Ascending aorta (tissue), 2 donors: Measurements from ENCODE around the gene LITAF. TPM values are rescaled to one million over a fixed set of nuclear protein-coding genes. Genes with fewer than 3 reads are reported as not detected.
"Not testable (repeated sequence)": the region's sequence is repeated elsewhere in the genome, so short reads cannot be mapped to it uniquely, and the experiment has no call there.

Experiments used
- DNase-seq, 2 donors: peaks; one replicate each; pipeline ENCODE4 v3.0.0-alpha.2; 2019; ENCODE audit warnings: low spot score in 2 of 2
- H3K27ac ChIP-seq, 2 donors: fragments of 200-600 bp; sonication (generic); one replicate each; pipeline ENCODE4 v1.5.1; 2016 to 2017; ENCODE audit warnings: mild to moderate bottlenecking in 1 of 2
- H3K27me3 ChIP-seq: fragments of 200-600 bp; sonication (generic); one replicate; pipeline ENCODE4 v1.5.1; 2017
- H3K36me3 ChIP-seq, 2 donors: fragments of 200-600 bp; sonication (generic); one replicate each; pipeline ENCODE4 v1.5.1; 2016
- H3K4me1 ChIP-seq, 2 donors: fragments of 200-600 bp; sonication (generic); one replicate each; pipeline ENCODE4 v1.5.1; 2016 to 2017; ENCODE audit warnings: mild to moderate bottlenecking in 1 of 2
- H3K4me3 ChIP-seq, 2 donors: fragments of 200-600 bp; sonication (generic); one replicate each; pipeline ENCODE4 v1.5.1; 2016 to 2017; ENCODE audit warnings: mild to moderate bottlenecking in 1 of 2
- H3K9me3 ChIP-seq, 2 donors: fragments of 200-600 bp; sonication (generic); one replicate each; pipeline ENCODE4 v1.5.1; 2016
- intact Hi-C: fragments of 100-400 bp; cut with DNase I; formaldehyde crosslinking; loops from one replicate; pipeline ENCODE4 v1.15.1; 2023
- total RNA-seq: library from RNA; depleted of rRNA; stranded (reverse); fragments of >200 nt; gene quantifications from one replicate; pipeline ENCODE4 v1.1.0, GENCODE V29; 2016
- TF ChIP-seq, protein P1 (sequence below), 3 experiments: fragments of 200-600 bp in 2 of 3; fragments of 450-650 bp in 1 of 3; sonication (generic) in 2 of 3; IDR thresholded peaks; one replicate each; pipeline ENCODE4 v1.5.1; 2016 to 2019; ENCODE audit warnings: antibody characterized with exemption in 3 of 3, mild to moderate bottlenecking in 1 of 3, moderate library complexity in 1 of 3

The LITAF gene
- total RNA-seq, 1 donor from 2014 or later, result 40.7 TPM

DNA sequence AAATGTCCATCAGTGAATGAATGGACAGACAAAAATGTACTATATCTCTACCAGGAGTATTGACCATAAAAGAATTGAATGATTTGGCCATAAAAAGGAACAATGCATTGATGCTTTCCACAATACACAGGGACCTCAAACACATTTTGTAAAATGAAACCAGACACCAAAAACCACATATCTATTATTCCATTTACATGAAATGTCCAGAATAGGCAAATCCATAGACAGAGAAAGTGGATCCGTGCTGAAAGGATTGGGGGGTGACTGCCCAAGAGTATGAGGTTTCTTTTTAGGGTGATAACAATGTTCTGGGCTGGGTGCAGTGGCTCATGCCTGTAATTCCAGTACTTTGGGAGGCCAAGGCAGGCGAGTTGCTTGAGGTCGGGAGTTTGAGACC lies 6.9 kb upstream of the LITAF start:
- Histone ChIP-seq H3K9me3 (no peaks in the 10 kb centered on the region), H3K27me3 (no peaks in the 10 kb centered on the region), H3K4me3 (no peak overlapping the region), H3K36me3 (no peaks in the 10 kb centered on the region), H3K4me1 (peaks cover 0 to 12% of the 10 kb centered on the region in 2 donors), H3K27ac (no peak overlapping the region)
- DNase-seq, result no peak
- TF ChIP-seq, protein P1, sequence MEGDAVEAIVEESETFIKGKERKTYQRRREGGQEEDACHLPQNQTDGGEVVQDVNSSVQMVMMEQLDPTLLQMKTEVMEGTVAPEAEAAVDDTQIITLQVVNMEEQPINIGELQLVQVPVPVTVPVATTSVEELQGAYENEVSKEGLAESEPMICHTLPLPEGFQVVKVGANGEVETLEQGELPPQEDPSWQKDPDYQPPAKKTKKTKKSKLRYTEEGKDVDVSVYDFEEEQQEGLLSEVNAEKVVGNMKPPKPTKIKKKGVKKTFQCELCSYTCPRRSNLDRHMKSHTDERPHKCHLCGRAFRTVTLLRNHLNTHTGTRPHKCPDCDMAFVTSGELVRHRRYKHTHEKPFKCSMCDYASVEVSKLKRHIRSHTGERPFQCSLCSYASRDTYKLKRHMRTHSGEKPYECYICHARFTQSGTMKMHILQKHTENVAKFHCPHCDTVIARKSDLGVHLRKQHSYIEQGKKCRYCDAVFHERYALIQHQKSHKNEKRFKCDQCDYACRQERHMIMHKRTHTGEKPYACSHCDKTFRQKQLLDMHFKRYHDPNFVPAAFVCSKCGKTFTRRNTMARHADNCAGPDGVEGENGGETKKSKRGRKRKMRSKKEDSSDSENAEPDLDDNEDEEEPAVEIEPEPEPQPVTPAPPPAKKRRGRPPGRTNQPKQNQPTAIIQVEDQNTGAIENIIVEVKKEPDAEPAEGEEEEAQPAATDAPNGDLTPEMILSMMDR (IDR thresholded peaks at IDR 0.05), result no peak
- intact Hi-C loops, result no loop called here

DNA sequence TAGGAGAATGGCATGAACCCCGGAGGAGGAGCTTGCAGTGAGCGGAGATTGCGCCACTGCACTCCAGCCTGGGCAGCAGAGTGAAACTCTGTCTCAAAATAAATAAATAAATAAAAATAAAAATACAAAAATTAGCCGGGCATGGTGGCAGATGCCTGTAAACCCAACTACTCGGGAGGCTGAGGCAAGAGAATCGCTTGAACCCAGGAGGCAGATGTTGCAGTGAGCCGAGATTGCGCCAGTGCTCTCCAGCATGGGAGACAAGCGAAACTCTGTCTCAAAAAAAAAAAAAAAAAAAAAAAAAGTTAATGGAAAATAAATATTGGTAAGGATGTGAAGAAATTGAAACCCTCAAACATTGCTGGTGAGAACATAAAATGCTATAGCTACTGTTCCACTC lies 6.4 kb upstream of the LITAF start:
- H3K9me3 ChIP-seq, H3K27ac ChIP-seq, DNase-seq, intact Hi-C loops, H3K4me1 ChIP-seq, H3K36me3 ChIP-seq, H3K4me3 ChIP-seq, H3K27me3 ChIP-seq: not testable (repeated sequence)

DNA sequence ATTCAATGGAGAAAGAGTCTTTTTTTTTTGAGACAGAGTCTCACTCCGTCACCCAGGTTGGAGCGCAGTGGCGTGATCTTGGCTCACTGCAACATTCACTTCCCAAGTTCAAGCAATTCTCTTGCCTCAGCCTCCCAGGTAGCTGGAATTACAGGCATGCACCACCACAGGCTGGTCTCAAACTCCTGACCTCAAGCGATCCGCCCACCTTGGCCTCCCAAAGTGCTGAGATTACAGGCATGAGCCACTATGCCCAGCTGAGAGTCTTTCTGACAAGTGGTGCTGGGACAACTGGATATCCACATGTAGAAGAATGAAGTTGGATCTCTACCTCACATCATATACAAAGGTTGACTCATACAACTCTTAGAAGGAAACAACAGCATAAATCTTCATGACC lies 4.9 kb upstream of the LITAF start:
- H3K27me3 ChIP-seq, H3K27ac ChIP-seq, H3K4me1 ChIP-seq, DNase-seq, H3K4me3 ChIP-seq, H3K36me3 ChIP-seq, intact Hi-C loops, H3K9me3 ChIP-seq: not testable (repeated sequence)

DNA sequence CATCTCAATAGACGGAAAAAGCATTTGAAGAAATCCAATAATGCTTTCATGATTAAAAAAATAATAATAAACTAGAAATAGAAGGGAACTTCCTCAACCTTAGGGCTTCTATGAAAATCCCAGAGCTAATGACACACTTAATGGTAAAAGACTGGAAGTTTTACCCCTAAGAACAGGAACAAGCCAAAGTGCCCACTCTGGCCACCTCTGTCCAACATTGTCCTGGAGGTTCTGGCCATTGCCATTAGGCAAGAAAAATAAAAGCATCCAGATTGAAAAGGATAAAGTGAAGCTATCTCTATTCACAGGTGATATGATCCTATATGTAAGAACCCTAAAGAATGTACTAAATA lies 2.5 kb upstream of the LITAF start:
- no peak for DNase-seq
- H3K4me3 ChIP-seq, result no peak overlapping the region
- no peaks in the 10 kb centered on the region for H3K36me3 ChIP-seq
- intact Hi-C loops, result no loop called here
- no peaks in the 10 kb centered on the region for H3K27me3 ChIP-seq
- H3K9me3 ChIP-seq, result no peaks in the 10 kb centered on the region
- H3K4me1 ChIP-seq, result peaks cover 0 to 11% of the 10 kb centered on the region in 2 donors
- TF ChIP-seq, protein P1 (IDR thresholded peaks at IDR 0.05), result no peak
- no peak overlapping the region for H3K27ac ChIP-seq

DNA sequence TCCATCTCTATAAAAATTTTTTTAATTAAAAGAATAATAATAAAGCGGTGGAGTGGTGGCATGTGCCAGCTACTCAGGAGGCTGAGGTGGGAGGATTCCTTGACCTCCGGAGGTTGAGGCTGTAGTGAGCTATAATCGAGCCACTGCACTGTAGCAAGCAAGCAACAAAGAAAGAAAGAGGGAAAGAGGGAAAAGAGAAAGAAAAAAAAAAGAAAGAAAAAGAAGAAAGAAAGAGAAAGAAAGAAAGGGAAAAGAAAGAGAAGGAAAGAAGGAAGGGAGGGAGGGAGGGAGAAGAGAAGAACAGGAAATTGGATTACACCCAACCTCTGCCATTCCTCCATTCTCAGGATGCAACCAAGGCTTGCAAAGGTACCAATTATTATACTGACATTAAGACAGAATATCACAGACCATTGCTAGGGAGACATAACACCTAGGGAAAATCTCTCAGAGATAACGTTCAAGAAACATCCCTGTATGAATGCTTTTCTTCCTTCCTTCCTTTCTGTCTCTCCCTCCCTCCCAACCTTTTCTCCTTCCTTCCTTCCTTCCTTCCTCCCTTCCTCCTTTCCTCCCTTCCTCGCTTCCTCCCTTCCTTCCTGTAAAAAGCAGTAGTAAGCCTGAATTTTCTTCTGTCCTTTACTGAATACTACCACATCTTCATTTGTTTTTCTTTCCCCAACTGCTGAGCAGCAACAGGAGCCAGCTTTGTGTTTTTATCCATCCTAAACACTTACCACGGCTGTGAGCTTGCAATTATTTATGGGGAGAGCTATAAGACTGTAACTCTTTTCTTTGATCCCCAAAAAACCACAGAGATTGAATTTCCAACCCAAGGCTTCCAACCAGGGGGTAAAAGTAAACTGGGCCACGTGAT lies 1.8 kb upstream of the LITAF start:
- no peak overlapping the region for H3K4me3 ChIP-seq
- intact Hi-C loops, result no loop called here
- no peak for DNase-seq
- no peaks in the 10 kb centered on the region for H3K9me3 ChIP-seq
- H3K36me3 ChIP-seq, result no peaks in the 10 kb centered on the region
- H3K27ac ChIP-seq, result no peak overlapping the region
- no peaks in the 10 kb centered on the region for H3K27me3 ChIP-seq
- TF ChIP-seq, protein P1 (IDR thresholded peaks at IDR 0.05), result no peak
- peaks cover 0 to 14% of the 10 kb centered on the region in 2 donors for H3K4me1 ChIP-seq

DNA sequence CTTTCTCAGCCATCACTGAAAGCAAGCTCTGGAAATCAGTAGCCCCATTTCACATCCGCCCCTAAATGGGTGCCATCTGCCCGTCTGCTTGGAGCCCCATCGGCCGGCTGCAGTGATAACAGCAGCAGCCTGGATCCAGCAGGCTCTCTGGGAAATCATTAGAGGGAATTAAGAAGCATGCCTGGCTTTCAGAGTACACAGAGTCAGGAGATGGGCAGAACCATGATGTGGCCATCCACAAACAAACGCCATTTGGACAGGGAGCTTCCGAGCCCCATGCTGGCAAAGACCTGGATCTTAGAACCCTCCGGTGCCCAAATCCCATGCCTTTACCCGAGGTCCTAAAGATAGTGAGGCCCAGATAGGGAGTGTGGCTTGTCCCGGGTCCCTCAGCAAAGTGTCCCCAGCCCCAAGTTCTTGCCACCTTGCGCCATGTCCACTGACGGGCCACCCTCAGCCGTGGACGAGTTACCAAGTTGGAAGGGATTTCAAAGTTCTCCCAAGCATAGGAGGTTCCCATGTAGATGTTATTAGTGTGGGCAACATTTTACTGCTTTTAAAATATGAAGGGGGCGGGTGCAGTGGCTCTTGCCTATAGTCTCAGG lies 1.0 kb upstream of the LITAF start:
- Histone ChIP-seq H3K4me3 (peak overlapping the region; percentile 86 to 98), H3K27me3 (no peaks in the 10 kb centered on the region), H3K9me3 (no peaks in the 10 kb centered on the region), H3K27ac (peak overlapping the region; percentile 98), H3K4me1 (peaks cover 0 to 18% of the 10 kb centered on the region in 2 donors), H3K36me3 (no peaks in the 10 kb centered on the region)
- TF ChIP-seq, protein P1 (IDR thresholded peaks at IDR 0.05), result no peak
- intact Hi-C loops, result loop anchor here (2.0 kb wide), 1 partner anchor 53 kb away; no protein-coding TSS in a partner anchor
- DNase-seq, result no peak
